ENCODE data around the gene G6PD.

DNA sequence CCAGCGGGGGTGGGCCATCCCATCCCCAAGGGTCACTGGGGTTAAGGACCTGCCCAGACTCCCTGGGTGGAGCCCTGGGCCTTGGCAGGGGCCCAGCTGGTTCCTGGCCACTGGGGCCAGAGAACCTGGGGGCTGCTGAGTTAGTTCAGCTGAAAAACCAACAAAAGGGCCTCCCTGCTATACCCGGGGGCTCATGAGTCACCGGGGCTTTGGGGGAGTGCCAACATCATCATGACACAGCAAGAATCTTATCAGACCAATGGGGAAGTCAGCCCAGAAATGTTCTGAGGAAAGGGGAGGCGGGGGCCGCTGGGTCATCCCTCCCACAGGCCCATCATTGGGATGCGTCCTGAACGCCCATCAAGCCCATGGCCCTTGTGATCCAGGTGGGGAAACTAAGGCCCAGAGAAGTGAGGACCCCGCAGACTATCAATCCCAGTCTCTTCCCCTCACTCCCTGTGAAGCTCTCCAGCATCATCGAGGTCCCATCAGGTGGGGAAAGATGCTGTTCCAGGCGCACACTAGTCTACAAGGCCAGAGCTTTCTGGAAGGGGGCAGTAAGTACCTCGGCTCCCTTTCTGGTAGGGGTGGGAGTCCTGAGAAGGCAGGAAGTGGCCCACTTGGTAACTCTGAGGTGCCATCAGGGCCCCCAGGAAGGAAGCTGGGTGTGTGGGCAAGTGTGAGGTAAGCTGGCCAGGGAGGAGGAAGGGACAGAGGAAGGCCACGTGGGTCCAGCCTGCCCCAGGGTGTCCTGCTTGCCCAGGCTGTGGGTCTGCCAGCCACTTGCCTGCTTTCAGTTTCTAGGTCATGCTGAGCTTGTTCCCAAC lies 4.5 kb downstream of the G6PD start:
- TF ChIP-seq GATA2 (IDR thresholded peaks at IDR 0.05; ENCODE audit: low read depth, low read length): no peak
- TF ChIP-seq GATA3 (IDR thresholded peaks at IDR 0.05; ENCODE audit: low read depth, low read length): no peak

All from SH-SY5Y (cell line).